Endothelial cell of umbilical vein (primary cell): ENCODE results near the gene CAMKK2. TPM values are rescaled to one million over a fixed set of nuclear protein-coding genes. Genes with fewer than 3 reads are reported as not detected.
"Not testable (repeated sequence)": the region's sequence is repeated elsewhere in the genome, so short reads cannot be mapped to it uniquely, and the experiment has no call there.

Experiments used
- BruUV-seq: library from RNA; stranded (reverse); fragments of 400-500 nt; replicated peaks from 2 replicates; lab custom pipeline; 2021; lab: Mats Ljungman, UMichigan
- CTCF ChIA-PET: fragments of 300-600, 350-600 bp; sonication (Branson Sonifier 250); formaldehyde crosslinking; loops from one replicate; lab custom pipeline; 2021; ENCODE audit warnings: antibody characterized with exemption, inconsistent platforms; lab: Charles Lee
- POLR2A ChIA-PET: fragments of 300-600, 350-600 bp; sonication (Branson Sonifier 250); formaldehyde crosslinking; loops from one replicate; lab custom pipeline; 2021; ENCODE audit warnings: antibody characterized with exemption, inconsistent platforms; lab: Charles Lee
- DNase-seq: peaks from one replicate; pipeline ENCODE4 v3.0.0-alpha.2; 2011; ENCODE audit warnings: low read depth, low spot score
- FAIRE-seq: peaks from 2 replicates; lab custom pipeline; 2011; peaks lifted over from hg19 to GRCh38; lab: Jason Lieb, UNC
- H2AFZ ChIP-seq: 2 replicates; pipeline ENCODE4 v1.6.0; 2012; ENCODE audit warnings: low read depth, low read length, control low read depth, inconsistent platforms
- H3K27ac ChIP-seq: 2 replicates; pipeline ENCODE4 v1.5.1; 2011; ENCODE audit warnings: low read depth, mild to moderate bottlenecking, control low read depth, low read length, moderate library complexity; ENCODE audit not compliant: insufficient read depth
- H3K27me3 ChIP-seq, 2 experiments: 2 replicates each; pipeline versions ENCODE4 v1.6.0 to v1.6.1; 2011; ENCODE audit warnings: low read length in 2 of 2, mixed read lengths in 1 of 2; ENCODE audit not compliant: control insufficient read depth in 2 of 2, insufficient read depth in 2 of 2
- H3K36me3 ChIP-seq, 2 experiments: 2 replicates in 1 of 2; 3 replicates in 1 of 2; pipeline ENCODE4 v1.5.1; 2011; ENCODE audit warnings: low read length in 2 of 2, mild to moderate bottlenecking in 1 of 2, moderate library complexity in 1 of 2; ENCODE audit not compliant: control insufficient read depth in 2 of 2, insufficient read depth in 2 of 2; ENCODE audit errors: extremely low read depth in 1 of 2
- H3K4me1 ChIP-seq: 3 replicates; pipeline ENCODE4 v1.5.1; 2011; ENCODE audit warnings: mild to moderate bottlenecking, low read length; ENCODE audit not compliant: control insufficient read depth, insufficient read depth; ENCODE audit errors: extremely low read depth
- H3K4me2 ChIP-seq: 2 replicates; pipeline ENCODE4 v1.6.1; 2011; ENCODE audit warnings: low read length, control low read depth, mixed read lengths; ENCODE audit not compliant: insufficient read depth
- H3K4me3 ChIP-seq, 3 experiments: fragments of 200-600 bp in 1 of 3; sonication (generic), shearing (Covaris generic) in 1 of 3; replicated peaks in 1 of 3; 2 replicates each; pipeline ENCODE4 v1.5.1; 2011 to 2016; ENCODE audit warnings: control low read depth in 3 of 3, low read length in 3 of 3, mild to moderate bottlenecking in 2 of 3, inconsistent platforms in 1 of 3, low read depth in 1 of 3, moderate library complexity in 1 of 3; ENCODE audit not compliant: insufficient read depth in 1 of 3
- H3K79me2 ChIP-seq: 2 replicates; pipeline ENCODE4 v1.6.0; 2012; ENCODE audit warnings: low read length, inconsistent platforms; ENCODE audit not compliant: control insufficient read depth, insufficient read depth
- H3K9ac ChIP-seq: replicated peaks from 2 replicates; pipeline ENCODE3; 2011; ENCODE audit warnings: low read length, control low read depth; ENCODE audit not compliant: insufficient read depth; ENCODE audit errors: extremely low read depth
- H3K9me1 ChIP-seq: replicated peaks from 3 replicates; pipeline ENCODE4 v1.6.0; 2011; ENCODE audit warnings: mild to moderate bottlenecking, low read length; ENCODE audit not compliant: control insufficient read depth, insufficient read depth; ENCODE audit errors: extremely low read depth
- H3K9me3 ChIP-seq: replicated peaks from 2 replicates; pipeline ENCODE4 v1.5.1; 2012; ENCODE audit warnings: low read length, inconsistent platforms; ENCODE audit not compliant: control insufficient read depth, insufficient read depth
- H4K20me1 ChIP-seq: replicated peaks from 2 replicates; pipeline ENCODE3; 2011; ENCODE audit warnings: mild to moderate bottlenecking, low read length; ENCODE audit not compliant: control insufficient read depth, insufficient read depth; ENCODE audit errors: extremely low read depth
- CTCF ChIP-seq, 2 donors: IDR thresholded peaks; 1 replicate in 1 of 2; 2 replicates in 1 of 2; pipeline ENCODE4 v1.5.1; 2011; ENCODE audit warnings: low read length in 2 of 2, mild to moderate bottlenecking in 2 of 2, moderate library complexity in 2 of 2, control low read depth in 1 of 2, inconsistent platforms in 1 of 2, low read depth in 1 of 2; ENCODE audit not compliant: insufficient read depth in 1 of 2; ENCODE audit errors: extremely low read depth in 1 of 2
- EZH2 ChIP-seq: IDR thresholded peaks from 2 replicates; pipeline ENCODE4 v1.6.1; 2012; ENCODE audit warnings: borderline replicate concordance, low read depth, mild to moderate bottlenecking, moderate library complexity, low read length, inconsistent platforms; ENCODE audit not compliant: severe bottlenecking
- FOS ChIP-seq: IDR thresholded peaks from 2 replicates; pipeline ENCODE4 v1.6.1; 2011; ENCODE audit warnings: mild to moderate bottlenecking, low read length, moderate library complexity, borderline replicate concordance; ENCODE audit not compliant: insufficient read depth
- GATA2 ChIP-seq: IDR thresholded peaks from 2 replicates; pipeline ENCODE4 v1.7.0; 2011; ENCODE audit warnings: low read depth, mild to moderate bottlenecking, moderate library complexity, mixed read lengths, low read length; ENCODE audit not compliant: insufficient read length, insufficient read depth
- JUN ChIP-seq: IDR thresholded peaks from 2 replicates; pipeline ENCODE4 v1.6.1; 2011; ENCODE audit warnings: borderline replicate concordance, low read depth; ENCODE audit not compliant: insufficient read length, insufficient read depth
- MAX ChIP-seq: IDR thresholded peaks from 2 replicates; pipeline ENCODE4 v1.6.1; 2011; ENCODE audit not compliant: insufficient read depth, insufficient read length
- MYC ChIP-seq: IDR thresholded peaks from one replicate; pipeline ENCODE4 v1.6.1; 2011; ENCODE audit warnings: mild to moderate bottlenecking, low read depth, low read length
- POLR2A ChIP-seq: IDR thresholded peaks from 2 replicates; pipeline ENCODE4 v1.6.1; 2012; ENCODE audit warnings: low read depth, mild to moderate bottlenecking, control low read depth, low read length
- POLR2AphosphoS5 ChIP-seq: IDR thresholded peaks from 2 replicates; pipeline ENCODE4 v1.6.1; 2012; ENCODE audit warnings: low read depth, mild to moderate bottlenecking, control low read depth, low read length, moderate library complexity; ENCODE audit not compliant: insufficient read depth
- dilution Hi-C: fragments of 300-500 bp; cut with MboI; formaldehyde crosslinking; loops from one replicate; pipeline ENCODE4 v1.15.0; 2019; ENCODE audit warnings: low sequenced_read_pairs; ENCODE audit not compliant: extremely low pct_ligation_motif_present
- intact Hi-C: fragments of 100-400 bp; cut with micrococcal nuclease; formaldehyde crosslinking; loops from one replicate; pipeline ENCODE4 v1.10.0; 2022
- polyA plus RNA-seq, 4 experiments: library from polyadenylated mRNA; depleted of rRNA in 3 of 4; stranded (reverse) in 3 of 4; unstranded in 1 of 4; fragments of >200 nt; gene quantifications; 2 replicates each; pipeline versions ENCODE4 v1.2.1 to v1.2.3, GENCODE V29; 2011 to 2012; ENCODE audit warnings: missing spikeins in 1 of 4
- total RNA-seq: library from RNA; stranded (reverse); gene quantifications from 2 replicates; pipeline ENCODE4 v1.2.3, GENCODE V29; 2021

CAMKK2 gene
- total and polyA plus RNA-seq, 2 donors (not counting 3 experiments of a cell fraction or from before 2014, with no cell fraction given) = 32.5 to 45.0 TPM

- Histone ChIP-seq H3K9me1 (no peaks in the 10 kb centered on the region), H3K4me2 (no peak overlapping the region), H3K4me1 (peaks cover 23% of the 10 kb centered on the region), H3K27ac (no peak overlapping the region), H3K27me3 (no peaks in the 10 kb centered on the region), H3K36me3 (no peaks in the 10 kb centered on the region), H3K9me3 (no peaks in the 10 kb centered on the region), H3K4me3 (no peak overlapping the region), H2AFZ (no peak overlapping the region), H3K79me2 (peaks cover 19% of the 10 kb centered on the region), H3K9ac (no peak overlapping the region), H4K20me1 (peaks cover 4% of the 10 kb centered on the region)
- no peak for DNase-seq
- intact Hi-C loops (no loop called here), dilution Hi-C loops (no loop called here)
- BruUV-seq = no TSS peak
- ChIA-PET POLR2A (no interaction called here), CTCF (interaction anchor here (1.9 kb wide), 1 partner anchor 12 kb away, joined by 5 read pairs; no protein-coding TSS in a partner anchor)
- TF ChIP-seq POLR2A (no peak), JUN (no peak), FOS (no peak), EZH2 (no peak), CTCF (IDR thresholded peaks at IDR 0.05; ENCODE audit: extremely low read depth in 1 of 2, insufficient read depth in 1 of 2, low read depth in 1 of 2, low read length in 2 of 2) (no peak), MYC (no peak), GATA2 (no peak), POLR2AphosphoS5 (no peak), MAX (no peak)
- FAIRE-seq = no peak
These were observed 13.1 kb downstream of the CAMKK2 start for GRCh38 chr12:121283388-121283787.

GRCh38 chr12:121282910-121283309 lies 13.6 kb downstream of the CAMKK2 start:
- H3K9ac ChIP-seq, H3K9me1 ChIP-seq, BruUV-seq, H3K27me3 ChIP-seq, H2AFZ ChIP-seq, FAIRE-seq, H3K9me3 ChIP-seq, DNase-seq, H3K4me2 ChIP-seq, POLR2A ChIA-PET, H3K4me3 ChIP-seq, intact Hi-C loops, H3K27ac ChIP-seq, H4K20me1 ChIP-seq, H3K36me3 ChIP-seq, dilution Hi-C loops: not testable (repeated sequence)
- H3K79me2 ChIP-seq = peaks cover 17% of the 10 kb centered on the region
- peaks cover 28% of the 10 kb centered on the region for H3K4me1 ChIP-seq
- CTCF ChIA-PET = interaction anchor here (1.9 kb wide), 1 partner anchor 12 kb away, joined by 5 read pairs; no protein-coding TSS in a partner anchor
